Astrocyte (in vitro differentiated cells and primary cell): ENCODE results near the gene GBF1.

Experiments used
- EZH2 ChIP-seq: IDR thresholded peaks from 2 replicates; pipeline ENCODE4 v1.6.1; 2012; ENCODE audit warnings: mild to moderate bottlenecking, low read length, inconsistent platforms; ENCODE audit not compliant: insufficient read depth
- TF ChIP-seq, protein P1 (sequence below): IDR thresholded peaks from 2 replicates; pipeline ENCODE4 v1.5.1; 2011; ENCODE audit warnings: low read depth, mild to moderate bottlenecking, inconsistent platforms, low read length, moderate library complexity; ENCODE audit not compliant: insufficient read depth

DNA sequence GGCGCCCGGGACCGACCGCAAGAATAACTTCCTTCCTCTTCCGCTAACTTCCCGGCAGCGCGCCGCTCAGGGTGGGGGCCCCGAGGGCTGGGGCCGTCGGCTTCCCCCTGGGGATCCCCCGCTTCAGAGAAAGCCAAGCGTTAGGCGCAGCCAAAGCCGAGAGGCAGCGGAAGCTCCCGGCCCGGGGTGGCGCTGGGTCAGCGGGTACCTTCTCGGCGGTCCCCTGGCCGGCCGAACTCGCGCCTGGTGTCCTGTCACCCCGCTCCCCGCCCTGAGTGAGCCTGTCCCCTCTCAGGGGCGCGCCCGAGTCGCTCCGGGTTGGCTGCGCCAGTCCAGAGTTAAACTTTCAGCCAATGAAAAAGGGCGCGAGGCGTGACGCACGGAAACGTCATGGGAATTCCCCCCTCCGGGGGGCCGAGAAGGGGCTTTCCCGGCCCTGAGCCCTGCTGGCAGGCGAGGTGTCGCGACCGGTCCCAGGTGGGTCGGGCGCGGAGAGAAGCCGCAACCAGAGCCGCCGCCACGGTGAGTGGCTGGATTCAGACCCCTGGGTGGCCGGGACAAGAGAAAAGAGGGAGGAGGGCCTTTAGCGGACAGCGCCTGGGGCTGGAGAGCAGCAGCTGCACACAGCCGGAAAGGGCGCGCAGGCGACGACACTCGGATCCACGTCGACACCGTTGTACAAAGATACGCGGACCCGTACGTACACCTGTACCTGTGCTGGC lies 148.9 kb downstream of the GBF1 start:
- TF ChIP-seq, protein P1, sequence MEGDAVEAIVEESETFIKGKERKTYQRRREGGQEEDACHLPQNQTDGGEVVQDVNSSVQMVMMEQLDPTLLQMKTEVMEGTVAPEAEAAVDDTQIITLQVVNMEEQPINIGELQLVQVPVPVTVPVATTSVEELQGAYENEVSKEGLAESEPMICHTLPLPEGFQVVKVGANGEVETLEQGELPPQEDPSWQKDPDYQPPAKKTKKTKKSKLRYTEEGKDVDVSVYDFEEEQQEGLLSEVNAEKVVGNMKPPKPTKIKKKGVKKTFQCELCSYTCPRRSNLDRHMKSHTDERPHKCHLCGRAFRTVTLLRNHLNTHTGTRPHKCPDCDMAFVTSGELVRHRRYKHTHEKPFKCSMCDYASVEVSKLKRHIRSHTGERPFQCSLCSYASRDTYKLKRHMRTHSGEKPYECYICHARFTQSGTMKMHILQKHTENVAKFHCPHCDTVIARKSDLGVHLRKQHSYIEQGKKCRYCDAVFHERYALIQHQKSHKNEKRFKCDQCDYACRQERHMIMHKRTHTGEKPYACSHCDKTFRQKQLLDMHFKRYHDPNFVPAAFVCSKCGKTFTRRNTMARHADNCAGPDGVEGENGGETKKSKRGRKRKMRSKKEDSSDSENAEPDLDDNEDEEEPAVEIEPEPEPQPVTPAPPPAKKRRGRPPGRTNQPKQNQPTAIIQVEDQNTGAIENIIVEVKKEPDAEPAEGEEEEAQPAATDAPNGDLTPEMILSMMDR, result peak; percentile 67
- no peak for TF ChIP-seq EZH2
